IgD-negative memory B cell (primary cell): ENCODE data around the gene SMARCA4. TPM values are rescaled to one million over a fixed set of nuclear protein-coding genes. Genes with fewer than 3 reads are reported as not detected.

Experiments used
- H3K27ac Mint-ChIP-seq, 3 donors: one replicate each; pipeline ENCODE4 v1.8.0; 2020 to 2022; ENCODE audit warnings: mild to moderate bottlenecking in 3 of 3, mixed read lengths in 3 of 3, moderate library complexity in 1 of 3
- H3K27me3 Mint-ChIP-seq: one replicate; pipeline ENCODE4 v1.8.0; 2021; ENCODE audit warnings: mixed read lengths
- H3K36me3 Mint-ChIP-seq: one replicate; pipeline ENCODE4 v1.8.0; 2020; ENCODE audit warnings: mild to moderate bottlenecking, mixed read lengths
- H3K4me1 Mint-ChIP-seq, 3 donors: one replicate each; pipeline ENCODE4 v1.8.0; 2020 to 2022; ENCODE audit warnings: mixed read lengths in 3 of 3, mild to moderate bottlenecking in 1 of 3
- H3K4me3 Mint-ChIP-seq, 4 donors: one replicate each; pipeline ENCODE4 v1.8.0; 2020 to 2022; ENCODE audit warnings: mild to moderate bottlenecking in 4 of 4, mixed read lengths in 4 of 4, moderate library complexity in 3 of 4
- H3K9me3 Mint-ChIP-seq, 3 donors: one replicate each; pipeline ENCODE4 v1.8.0; 2020 to 2021; ENCODE audit warnings: mixed read lengths in 3 of 3, mild to moderate bottlenecking in 1 of 3
- polyA plus RNA-seq: library from polyadenylated mRNA; unstranded; fragments of 300-500 nt; fragmentation: Illumina TruSeq; gene quantifications from one replicate; pipeline ENCODE4 v1.2.3, GENCODE V29; 2021

SMARCA4 gene
- polyA plus RNA-seq: 18.5 TPM

DNA sequence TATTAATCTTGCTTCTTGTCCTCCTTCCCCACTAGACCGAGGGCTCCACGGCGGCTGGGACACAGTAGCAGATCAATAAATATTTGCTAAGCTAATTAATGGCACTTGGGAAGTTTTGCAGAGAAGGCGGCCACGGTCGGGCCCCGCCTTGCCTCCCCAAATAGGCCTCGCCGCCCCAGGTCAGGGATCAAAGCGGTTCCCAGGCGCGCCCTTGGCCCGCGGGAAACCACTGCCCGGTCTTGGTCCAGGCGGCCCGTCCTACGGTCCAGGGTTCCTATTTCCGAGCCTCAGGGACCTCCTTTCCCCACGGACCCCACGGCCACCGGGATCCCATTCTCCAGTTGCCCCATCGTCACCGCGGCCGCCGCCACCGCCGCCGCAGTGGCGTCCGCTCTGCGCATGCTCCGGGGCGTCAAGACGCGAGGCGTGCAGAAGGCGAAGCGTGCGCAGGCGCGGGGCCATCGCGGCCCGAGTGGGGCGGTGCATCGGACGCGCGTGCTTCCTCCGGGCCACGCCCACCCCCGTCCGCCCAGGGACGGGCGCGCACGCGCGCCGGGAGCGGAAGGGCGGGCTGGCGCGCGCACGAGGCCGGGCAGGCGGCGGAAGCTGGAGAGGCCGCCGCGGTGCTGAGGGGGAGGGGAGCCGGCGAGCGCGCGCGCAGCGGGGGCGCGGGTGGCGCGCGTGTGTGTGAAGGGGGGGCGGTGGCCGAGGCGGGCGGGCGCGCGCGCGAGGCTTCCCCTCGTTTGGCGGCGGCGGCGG, at the start of gene SMARCA4:
TSS of gene SMARCA4 (plus strand) at position 717 of the 759 bp plus-strand sequence. CDS start 23,122 bp downstream, outside the sequence.
- Mint-ChIP-seq H3K4me3 (peak within 1 kb of the TSS; percentile 88 to 97 (median 96)), H3K27ac (peak within 1 kb of the TSS; percentile 78 to 99 (median 96)), H3K9me3 (no peaks in the 10 kb centered on the region), H3K4me1 (peaks cover 21 to 25% (median 25%) of the 10 kb centered on the region in 3 donors), H3K27me3 (no peaks in the 10 kb centered on the region), H3K36me3 (peaks cover 2% of the 10 kb centered on the region)

DNA sequence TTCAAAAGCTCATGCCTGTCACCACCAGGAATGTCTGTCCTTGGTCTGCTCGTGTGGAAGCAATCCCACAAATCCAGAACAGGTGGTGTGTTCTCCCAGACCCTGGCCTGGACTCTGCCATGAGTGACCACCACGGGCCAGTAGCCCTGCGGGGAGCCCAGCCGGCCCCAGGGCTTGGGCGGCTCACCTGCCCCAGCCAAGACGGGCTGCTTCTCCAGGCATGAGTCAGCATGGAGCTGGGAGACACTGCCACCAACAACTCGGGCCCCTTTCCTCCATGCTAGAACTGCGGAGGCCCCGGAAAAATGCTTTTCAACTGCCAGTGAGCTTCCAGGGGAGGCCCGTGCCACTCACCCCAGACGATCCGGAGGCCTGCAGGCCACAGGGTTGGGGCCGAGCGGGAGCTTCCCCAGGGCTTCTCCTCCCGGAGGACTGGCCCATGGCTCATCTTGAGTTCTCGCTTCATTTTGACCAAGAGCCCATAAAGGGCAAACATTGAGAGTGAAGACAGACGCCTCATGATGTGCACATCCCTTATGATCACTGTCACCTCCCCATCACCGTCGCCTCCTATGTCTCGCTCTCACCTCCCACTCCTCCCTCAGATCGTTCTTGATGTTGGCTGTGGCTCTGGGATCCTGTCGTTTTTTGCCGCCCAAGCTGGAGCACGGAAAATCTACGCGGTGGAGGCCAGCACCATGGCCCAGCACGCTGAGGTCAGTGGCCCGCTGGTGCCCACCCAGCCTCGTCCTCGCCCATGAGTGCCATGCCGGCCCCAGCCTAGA, 49.1 kb upstream of the SMARCA4 start:
- no peaks in the 10 kb centered on the region for H3K9me3 Mint-ChIP-seq
- H3K27ac Mint-ChIP-seq: no peak overlapping the region
- no peaks in the 10 kb centered on the region for H3K4me1 Mint-ChIP-seq
- H3K4me3 Mint-ChIP-seq: no peak overlapping the region
- H3K27me3 Mint-ChIP-seq: no peaks in the 10 kb centered on the region
- no peaks in the 10 kb centered on the region for H3K36me3 Mint-ChIP-seq

DNA sequence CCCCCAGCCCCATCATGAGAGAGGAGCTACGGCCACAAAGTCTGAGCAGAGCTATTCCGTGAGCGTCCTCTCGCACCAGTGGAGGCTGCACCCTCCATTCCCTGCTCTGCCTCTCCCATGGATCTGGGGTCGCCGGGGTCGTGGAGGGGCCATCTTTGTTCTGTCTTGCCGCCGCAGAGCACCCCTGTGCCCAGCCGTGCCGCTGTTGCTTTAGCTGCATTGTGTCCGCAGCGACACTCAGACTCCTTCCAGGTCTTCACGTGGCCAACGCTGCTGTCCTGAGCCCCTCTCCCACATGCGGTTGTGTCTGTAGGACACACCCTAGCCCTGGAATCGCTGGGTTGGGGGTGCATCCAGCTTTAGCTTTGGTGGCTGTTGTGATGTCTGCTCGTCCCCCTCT, 48.2 kb upstream of the SMARCA4 start:
- H3K9me3 Mint-ChIP-seq: no peaks in the 10 kb centered on the region
- H3K36me3 Mint-ChIP-seq: no peaks in the 10 kb centered on the region
- H3K4me1 Mint-ChIP-seq: no peaks in the 10 kb centered on the region
- no peak overlapping the region for H3K4me3 Mint-ChIP-seq
- no peak overlapping the region for H3K27ac Mint-ChIP-seq
- no peaks in the 10 kb centered on the region for H3K27me3 Mint-ChIP-seq

DNA sequence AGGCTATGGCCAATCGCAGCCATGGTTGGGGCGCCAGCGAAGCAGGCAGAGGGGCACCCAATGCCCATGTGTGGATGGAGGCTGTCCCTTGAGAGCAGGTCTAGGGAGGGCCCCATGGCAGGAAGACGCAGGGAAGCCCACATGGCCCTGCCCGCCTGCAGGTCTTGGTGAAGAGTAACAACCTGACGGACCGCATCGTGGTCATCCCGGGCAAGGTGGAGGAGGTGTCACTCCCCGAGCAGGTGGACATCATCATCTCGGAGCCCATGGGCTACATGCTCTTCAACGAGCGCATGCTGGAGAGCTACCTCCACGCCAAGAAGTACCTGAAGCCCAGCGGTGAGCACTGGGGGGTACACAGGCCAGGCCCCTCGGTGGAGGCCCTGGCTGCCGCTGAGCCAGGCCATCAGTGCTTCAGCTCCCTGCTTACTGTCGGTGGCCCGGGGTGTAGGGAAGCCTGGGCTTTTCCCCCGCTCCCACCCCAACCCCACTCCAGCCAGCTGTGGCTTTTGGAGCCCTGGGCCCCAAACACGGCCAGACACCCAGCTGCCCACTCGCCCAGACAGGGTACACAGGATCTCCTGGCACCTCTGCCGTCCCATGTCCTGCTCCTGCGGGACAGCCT, 47.0 kb upstream of the SMARCA4 start:
- no peak overlapping the region for H3K27ac Mint-ChIP-seq

DNA sequence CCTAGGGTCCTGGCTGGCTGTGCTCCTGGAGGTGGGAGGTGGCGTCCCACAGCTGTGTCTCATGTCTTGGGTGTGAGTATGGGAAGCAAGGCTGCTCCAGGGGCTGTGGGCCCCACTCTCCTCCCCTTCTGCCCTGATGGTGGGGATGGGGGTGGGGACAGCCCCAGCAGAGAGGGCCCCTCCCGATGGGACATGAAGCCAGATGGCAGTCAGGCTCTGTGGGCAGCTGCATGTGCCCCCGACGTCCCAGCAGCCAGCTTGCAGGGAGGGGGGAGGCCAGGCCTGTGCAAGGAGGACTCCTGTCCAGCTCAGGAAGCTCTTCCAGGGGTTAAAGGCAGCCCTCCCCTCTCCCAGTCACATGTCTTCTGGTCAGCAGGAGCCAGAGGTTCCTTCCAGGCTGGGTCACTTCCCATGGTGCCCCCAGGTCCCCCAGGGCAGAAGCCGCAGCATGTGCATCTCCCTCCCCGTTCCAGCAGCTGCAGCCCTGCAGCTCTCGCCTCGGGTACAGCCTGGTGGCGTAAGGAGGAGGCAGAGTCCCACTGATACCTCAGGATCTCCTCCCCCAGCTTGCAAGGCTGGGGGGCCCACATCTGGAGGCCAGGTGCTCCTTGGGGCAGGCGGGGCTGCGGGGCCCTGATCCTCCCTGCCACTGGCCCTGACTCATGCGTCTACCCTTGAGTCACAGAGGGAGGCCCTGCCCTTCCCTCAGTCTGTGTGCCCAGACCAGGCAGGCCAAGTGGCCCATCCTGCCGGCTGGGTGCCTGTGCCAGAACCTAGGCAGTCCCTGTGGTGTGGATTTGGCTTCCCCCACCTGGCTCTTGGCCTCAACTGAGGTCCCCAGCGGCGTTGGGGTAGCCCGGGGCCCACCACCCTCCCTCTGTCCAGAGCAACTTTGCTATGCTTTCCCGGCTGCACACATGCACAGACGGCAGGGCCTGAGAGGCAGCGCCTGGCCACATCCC, 45.4 kb upstream of the SMARCA4 start:
- Mint-ChIP-seq H3K4me1 (peaks cover 0 to 3% (median 0%) of the 10 kb centered on the region in 3 donors), H3K36me3 (peaks cover 2% of the 10 kb centered on the region), H3K4me3 (no peak overlapping the region), H3K27me3 (no peaks in the 10 kb centered on the region), H3K9me3 (no peaks in the 10 kb centered on the region), H3K27ac (no peak overlapping the region)

More for the DNA sequence above, 47.0 kb upstream of the SMARCA4 start:
- H3K4me1 Mint-ChIP-seq: peaks cover 0 to 3% (median 0%) of the 10 kb centered on the region in 3 donors
- no peaks in the 10 kb centered on the region for H3K36me3 Mint-ChIP-seq
- peak overlapping the region in 1 of 4 donors; percentile 5 for H3K4me3 Mint-ChIP-seq
- H3K9me3 Mint-ChIP-seq: no peaks in the 10 kb centered on the region
- no peaks in the 10 kb centered on the region for H3K27me3 Mint-ChIP-seq

DNA sequence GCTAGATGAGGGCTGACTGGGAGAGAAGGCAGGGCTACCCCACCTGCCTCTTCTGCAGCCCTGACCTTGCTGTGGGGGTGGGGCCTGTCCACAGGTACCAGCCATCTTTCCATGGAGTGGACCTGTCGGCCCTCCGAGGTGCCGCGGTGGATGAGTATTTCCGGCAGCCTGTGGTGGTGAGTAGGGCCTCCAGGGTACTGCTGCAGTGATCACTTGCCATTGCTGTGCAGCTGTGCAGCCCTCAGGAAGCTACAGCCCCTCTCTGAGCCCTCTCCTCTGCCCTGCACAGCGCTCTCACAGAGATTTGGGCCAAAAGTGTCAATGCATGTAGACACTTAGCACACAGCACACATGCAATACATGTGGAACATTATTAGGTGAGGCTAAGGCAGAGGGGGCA, 44.2 kb upstream of the SMARCA4 start:
- Mint-ChIP-seq H3K9me3 (no peaks in the 10 kb centered on the region), H3K4me3 (no peak overlapping the region), H3K4me1 (peaks cover 0 to 3% (median 0%) of the 10 kb centered on the region in 3 donors), H3K27ac (no peak overlapping the region), H3K36me3 (peaks cover 2% of the 10 kb centered on the region), H3K27me3 (no peaks in the 10 kb centered on the region)

DNA sequence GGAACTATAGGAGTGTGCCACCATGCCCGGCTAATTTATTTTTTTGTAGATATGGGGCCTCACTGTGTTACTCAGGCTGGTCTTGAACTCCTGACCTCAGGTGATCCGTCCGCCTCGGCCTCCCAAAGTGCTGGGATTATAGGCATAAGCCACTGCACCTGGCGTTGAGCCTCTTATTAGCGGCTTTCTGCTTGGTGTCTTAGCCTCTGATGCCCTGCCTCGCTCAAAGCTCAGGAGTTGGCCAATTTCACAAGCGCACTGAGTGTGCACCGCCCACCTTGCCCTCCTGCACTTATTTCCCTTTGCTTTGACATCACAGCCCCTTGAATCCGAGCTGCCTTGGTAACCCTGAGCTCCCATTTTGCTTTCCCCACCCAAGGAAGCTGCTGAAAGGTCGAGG, 42.5 kb upstream of the SMARCA4 start:
- Mint-ChIP-seq H3K27ac (no peak overlapping the region), H3K4me1 (peaks cover 0 to 3% (median 0%) of the 10 kb centered on the region in 3 donors), H3K27me3 (no peaks in the 10 kb centered on the region)

DNA sequence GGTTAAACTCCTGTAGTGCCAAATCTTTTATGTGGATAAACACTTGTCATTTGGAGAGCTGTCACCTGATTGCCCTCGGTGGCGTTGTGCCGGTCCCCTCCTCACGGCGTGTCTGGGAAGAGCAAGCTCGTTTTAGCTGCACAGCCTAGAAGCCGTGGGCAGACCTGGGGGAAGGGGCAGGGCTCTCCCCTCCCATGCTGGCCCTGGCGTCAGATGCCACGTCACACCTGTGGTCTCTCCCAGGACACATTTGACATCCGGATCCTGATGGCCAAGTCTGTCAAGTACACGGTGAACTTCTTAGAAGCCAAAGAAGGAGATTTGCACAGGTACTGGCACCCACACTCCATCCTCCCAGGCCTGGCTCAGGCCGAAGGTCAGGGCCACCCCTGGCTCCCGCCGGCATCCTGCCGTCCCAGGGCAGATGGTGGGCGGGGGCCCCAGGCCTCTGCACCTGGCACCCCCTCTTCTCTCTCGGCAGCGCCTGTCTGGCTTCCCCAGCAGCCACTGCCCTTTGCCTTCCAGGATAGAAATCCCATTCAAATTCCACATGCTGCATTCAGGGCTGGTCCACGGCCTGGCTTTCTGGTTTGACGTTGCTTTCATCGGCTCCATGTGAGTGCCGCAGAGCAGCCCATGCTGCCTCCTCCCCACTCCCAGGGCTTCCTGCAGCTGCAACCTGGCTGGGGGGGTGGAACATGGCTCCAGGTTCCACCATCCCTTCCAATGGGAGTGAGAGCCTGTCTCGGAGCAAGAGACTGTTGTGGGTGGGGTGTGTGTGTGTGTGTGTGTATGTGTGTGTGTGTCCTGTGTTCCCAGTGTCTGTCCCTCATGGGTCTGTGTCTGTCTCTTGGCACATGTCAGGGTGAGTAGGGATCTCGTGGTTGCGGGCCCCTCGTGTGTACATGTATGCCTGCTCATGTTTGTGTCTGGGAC, 41.2 kb upstream of the SMARCA4 start:
- H3K27me3 Mint-ChIP-seq: no peaks in the 10 kb centered on the region
- peak overlapping the region in 1 of 3 donors; percentile 67 for H3K27ac Mint-ChIP-seq
- H3K4me1 Mint-ChIP-seq: peaks cover 0 to 3% (median 0%) of the 10 kb centered on the region in 3 donors
- no peak overlapping the region for H3K4me3 Mint-ChIP-seq
- no peaks in the 10 kb centered on the region for H3K9me3 Mint-ChIP-seq
- H3K36me3 Mint-ChIP-seq: peaks cover 2% of the 10 kb centered on the region

More for the DNA sequence above, 42.5 kb upstream of the SMARCA4 start:
- H3K4me3 Mint-ChIP-seq: no peak overlapping the region
- no peaks in the 10 kb centered on the region for H3K9me3 Mint-ChIP-seq
- H3K36me3 Mint-ChIP-seq: peaks cover 2% of the 10 kb centered on the region

DNA sequence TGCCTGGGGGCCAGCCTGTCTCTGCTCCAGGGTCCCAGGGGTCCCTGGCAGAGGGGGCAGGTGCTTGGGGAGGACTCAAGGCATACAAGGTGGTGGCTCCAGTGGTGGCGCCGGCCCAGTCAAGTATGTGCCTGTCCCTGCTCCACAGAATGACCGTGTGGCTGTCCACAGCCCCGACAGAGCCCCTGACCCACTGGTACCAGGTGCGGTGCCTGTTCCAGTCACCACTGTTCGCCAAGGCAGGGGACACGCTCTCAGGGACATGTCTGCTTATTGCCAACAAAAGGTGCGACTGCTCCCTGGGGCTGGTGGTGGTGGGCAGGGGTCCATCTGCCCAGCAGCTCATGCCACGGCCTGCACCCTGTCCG, 40.6 kb upstream of the SMARCA4 start:
- Mint-ChIP-seq H3K9me3 (no peaks in the 10 kb centered on the region), H3K36me3 (peaks cover 2% of the 10 kb centered on the region), H3K27me3 (no peaks in the 10 kb centered on the region), H3K4me3 (no peak overlapping the region), H3K27ac (peak overlapping the region in 1 of 3 donors; percentile 67), H3K4me1 (peaks cover 0 to 3% (median 0%) of the 10 kb centered on the region in 3 donors)

DNA sequence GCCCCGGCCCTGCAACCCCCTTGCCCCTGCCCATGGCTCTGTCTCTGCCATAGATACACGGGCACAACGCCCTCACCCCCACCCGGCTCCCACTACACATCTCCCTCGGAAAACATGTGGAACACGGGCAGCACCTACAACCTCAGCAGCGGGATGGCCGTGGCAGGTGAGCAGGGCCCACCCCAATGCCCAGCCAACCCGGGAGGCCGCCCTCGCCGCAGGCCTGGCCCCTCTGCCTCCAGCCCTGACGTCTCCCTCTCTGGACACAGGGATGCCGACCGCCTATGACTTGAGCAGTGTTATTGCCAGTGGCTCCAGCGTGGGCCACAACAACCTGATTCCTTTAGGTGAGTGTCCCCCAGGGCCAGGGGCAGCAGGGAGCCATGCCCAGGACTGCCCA, 40.0 kb upstream of the SMARCA4 start:
- no peaks in the 10 kb centered on the region for H3K9me3 Mint-ChIP-seq
- H3K27me3 Mint-ChIP-seq: no peaks in the 10 kb centered on the region
- H3K36me3 Mint-ChIP-seq: peaks cover 2% of the 10 kb centered on the region
- H3K4me1 Mint-ChIP-seq: peaks cover 0 to 3% (median 0%) of the 10 kb centered on the region in 3 donors
- H3K27ac Mint-ChIP-seq: no peak overlapping the region
- H3K4me3 Mint-ChIP-seq: no peak overlapping the region

DNA sequence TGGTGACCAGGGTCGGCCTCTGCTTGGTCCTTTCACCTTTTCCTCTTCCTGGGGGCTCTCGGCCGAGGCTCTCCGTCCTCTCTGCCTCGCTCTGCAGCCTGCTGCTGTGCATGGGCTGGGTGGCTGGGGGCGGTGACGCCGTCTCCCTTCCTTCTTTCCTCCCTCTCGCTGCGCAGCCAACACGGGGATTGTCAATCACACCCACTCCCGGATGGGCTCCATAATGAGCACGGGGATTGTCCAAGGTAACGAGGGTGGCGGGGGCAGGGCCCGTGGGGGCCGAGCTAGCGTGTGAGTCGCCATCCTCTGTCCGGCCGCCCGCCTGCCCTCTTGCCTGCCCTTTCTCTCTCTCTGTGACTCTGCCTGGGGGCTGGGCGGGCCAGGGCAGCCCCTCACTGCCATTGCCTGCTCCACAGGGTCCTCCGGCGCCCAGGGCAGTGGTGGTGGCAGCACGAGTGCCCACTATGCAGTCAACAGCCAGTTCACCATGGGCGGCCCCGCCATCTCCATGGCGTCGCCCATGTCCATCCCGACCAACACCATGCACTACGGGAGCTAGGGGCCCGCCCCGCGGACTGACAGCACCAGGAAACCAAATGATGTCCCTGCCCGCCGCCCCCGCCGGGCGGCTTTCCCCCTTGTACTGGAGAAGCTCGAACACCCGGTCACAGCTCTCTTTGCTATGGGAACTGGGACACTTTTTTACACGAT, 39.5 kb upstream of the SMARCA4 start:
- Mint-ChIP-seq H3K4me3 (no peak overlapping the region), H3K9me3 (no peaks in the 10 kb centered on the region), H3K36me3 (peaks cover 2% of the 10 kb centered on the region), H3K27me3 (no peaks in the 10 kb centered on the region), H3K4me1 (peaks cover 0 to 3% (median 0%) of the 10 kb centered on the region in 3 donors), H3K27ac (no peak overlapping the region)

DNA sequence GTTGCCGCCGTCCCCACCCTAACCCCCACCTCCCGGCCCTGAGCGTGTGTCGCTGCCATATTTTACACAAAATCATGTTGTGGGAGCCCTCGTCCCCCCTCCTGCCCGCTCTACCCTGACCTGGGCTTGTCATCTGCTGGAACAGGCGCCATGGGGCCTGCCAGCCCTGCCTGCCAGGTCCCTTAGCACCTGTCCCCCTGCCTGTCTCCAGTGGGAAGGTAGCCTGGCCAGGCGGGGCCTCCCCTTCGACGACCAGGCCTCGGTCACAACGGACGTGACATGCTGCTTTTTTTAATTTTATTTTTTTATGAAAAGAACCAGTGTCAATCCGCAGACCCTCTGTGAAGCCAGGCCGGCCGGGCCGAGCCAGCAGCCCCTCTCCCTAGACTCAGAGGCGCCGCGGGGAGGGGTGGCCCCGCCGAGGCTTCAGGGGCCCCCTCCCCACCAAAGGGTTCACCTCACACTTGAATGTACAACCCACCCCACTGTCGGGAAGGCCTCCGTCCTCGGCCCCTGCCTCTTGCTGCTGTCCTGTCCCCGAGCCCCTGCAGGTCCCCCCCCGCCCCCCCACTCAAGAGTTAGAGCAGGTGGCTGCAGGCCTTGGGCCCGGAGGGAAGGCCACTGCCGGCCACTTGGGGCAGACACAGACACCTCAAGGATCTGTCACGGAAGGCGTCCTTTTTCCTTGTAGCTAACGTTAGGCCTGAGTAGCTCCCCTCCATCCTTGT, 38.8 kb upstream of the SMARCA4 start:
- peaks cover 2% of the 10 kb centered on the region for H3K36me3 Mint-ChIP-seq
- no peaks in the 10 kb centered on the region for H3K27me3 Mint-ChIP-seq
- no peak overlapping the region for H3K4me3 Mint-ChIP-seq
- no peak overlapping the region for H3K27ac Mint-ChIP-seq
- no peaks in the 10 kb centered on the region for H3K9me3 Mint-ChIP-seq
- peaks cover 0 to 3% (median 0%) of the 10 kb centered on the region in 3 donors for H3K4me1 Mint-ChIP-seq
